Measurements from ENCODE around the gene PIK3C2A.
A peak's percentile ranks its signal among the peaks of the same experiment; 100 is the strongest.
"Not testable (repeated sequence)": the region's sequence is repeated elsewhere in the genome, so short reads cannot be mapped to it uniquely, and the experiment has no call there.

Gene PIK3C2A, protein sequence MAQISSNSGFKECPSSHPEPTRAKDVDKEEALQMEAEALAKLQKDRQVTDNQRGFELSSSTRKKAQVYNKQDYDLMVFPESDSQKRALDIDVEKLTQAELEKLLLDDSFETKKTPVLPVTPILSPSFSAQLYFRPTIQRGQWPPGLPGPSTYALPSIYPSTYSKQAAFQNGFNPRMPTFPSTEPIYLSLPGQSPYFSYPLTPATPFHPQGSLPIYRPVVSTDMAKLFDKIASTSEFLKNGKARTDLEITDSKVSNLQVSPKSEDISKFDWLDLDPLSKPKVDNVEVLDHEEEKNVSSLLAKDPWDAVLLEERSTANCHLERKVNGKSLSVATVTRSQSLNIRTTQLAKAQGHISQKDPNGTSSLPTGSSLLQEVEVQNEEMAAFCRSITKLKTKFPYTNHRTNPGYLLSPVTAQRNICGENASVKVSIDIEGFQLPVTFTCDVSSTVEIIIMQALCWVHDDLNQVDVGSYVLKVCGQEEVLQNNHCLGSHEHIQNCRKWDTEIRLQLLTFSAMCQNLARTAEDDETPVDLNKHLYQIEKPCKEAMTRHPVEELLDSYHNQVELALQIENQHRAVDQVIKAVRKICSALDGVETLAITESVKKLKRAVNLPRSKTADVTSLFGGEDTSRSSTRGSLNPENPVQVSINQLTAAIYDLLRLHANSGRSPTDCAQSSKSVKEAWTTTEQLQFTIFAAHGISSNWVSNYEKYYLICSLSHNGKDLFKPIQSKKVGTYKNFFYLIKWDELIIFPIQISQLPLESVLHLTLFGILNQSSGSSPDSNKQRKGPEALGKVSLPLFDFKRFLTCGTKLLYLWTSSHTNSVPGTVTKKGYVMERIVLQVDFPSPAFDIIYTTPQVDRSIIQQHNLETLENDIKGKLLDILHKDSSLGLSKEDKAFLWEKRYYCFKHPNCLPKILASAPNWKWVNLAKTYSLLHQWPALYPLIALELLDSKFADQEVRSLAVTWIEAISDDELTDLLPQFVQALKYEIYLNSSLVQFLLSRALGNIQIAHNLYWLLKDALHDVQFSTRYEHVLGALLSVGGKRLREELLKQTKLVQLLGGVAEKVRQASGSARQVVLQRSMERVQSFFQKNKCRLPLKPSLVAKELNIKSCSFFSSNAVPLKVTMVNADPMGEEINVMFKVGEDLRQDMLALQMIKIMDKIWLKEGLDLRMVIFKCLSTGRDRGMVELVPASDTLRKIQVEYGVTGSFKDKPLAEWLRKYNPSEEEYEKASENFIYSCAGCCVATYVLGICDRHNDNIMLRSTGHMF (N-terminal part only)

DNA sequence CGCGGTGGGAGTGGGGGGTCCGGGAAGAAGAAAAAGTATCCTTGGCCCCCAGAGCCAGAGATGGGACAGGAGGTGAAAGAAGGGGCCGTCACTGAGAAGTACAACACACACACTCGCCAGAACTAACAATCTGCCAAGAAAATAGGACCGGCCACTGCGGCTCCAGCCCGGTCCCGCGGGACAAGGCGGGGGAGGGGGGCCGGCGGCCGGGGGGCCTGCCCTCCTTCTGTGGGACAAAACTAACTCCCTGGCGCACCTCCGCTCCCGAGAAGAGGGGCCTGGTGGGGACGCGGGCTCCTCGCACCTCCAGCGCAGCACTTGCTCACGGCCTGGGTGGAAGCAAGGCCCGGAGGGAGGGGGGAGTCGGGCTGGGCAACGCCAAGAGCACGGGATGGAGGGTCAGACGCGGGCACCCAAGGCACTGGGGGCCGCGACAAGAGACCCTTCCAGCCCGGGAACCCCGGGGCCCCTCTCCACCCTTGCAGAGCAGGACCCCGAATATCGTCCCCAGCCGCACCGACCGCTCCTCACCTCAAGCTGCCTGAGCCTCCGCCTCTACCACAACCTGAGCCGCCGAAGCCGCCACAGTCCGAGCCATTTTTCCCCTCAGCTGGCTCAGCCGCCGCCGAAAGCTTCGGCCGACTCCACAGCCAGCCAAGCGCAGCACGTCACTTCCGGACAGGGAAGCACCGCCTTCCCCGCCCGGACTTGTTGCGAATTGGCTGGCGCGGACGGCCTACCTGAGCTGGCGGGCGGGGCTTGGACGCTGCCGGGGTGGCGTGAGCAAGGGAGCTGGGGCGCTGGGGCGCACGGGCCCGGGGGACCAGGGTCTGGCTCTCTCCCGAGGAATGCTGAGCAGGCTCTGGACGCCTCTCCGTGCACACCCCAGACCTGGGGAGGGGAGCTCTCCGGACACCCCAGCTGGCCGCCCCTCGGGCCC, at the start of gene PIK3C2A:
PIK3C2A (minus strand) TSS at position 670 of the 940 bp plus-strand sequence. CDS start 38,245 bp downstream, outside the sequence.
- FAIRE-seq (peak; percentile 98), DNase-seq (ENCODE audit: insufficient read length, low spot score) (peak; percentile 87)

DNA sequence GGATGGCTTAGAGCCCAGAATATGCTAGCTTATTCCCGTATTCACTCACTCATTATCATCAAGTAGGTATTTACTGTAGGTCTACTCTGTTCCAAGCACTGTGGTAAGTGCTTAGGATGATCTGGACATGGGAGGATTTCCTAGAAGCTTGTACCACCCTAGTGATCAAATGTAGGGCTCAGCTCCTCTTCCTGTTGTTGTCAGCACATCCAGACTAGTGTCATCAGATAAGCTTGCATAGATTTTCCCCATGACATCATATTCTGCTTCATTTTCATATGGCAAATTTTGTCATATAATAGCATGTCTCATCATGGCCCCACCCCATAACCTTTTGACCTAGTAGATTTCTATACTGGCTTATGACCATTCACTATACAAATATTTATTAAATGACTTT, 49.4 kb upstream of the PIK3C2A start:
- no peak for DNase-seq (ENCODE audit: insufficient read length, low spot score)
- FAIRE-seq: no peak

DNA sequence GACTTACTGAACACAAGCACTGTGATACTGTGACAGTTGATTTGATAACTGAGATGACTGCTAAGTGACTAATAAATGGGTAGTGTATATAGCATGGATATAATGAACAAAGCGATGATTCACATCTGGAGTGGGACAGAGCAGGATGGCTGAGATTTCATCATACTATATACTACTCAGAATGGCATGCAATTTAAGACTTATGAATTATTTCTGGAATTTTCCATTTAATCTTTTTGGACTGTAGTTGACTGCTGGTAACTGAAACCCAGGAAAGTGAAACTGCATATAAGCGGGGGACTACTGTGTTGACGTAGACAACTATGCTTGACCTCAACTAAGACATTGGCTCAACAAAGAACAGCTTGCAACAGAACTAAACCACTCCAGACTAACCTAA, 48.7 kb upstream of the PIK3C2A start:
- no peak for FAIRE-seq

DNA sequence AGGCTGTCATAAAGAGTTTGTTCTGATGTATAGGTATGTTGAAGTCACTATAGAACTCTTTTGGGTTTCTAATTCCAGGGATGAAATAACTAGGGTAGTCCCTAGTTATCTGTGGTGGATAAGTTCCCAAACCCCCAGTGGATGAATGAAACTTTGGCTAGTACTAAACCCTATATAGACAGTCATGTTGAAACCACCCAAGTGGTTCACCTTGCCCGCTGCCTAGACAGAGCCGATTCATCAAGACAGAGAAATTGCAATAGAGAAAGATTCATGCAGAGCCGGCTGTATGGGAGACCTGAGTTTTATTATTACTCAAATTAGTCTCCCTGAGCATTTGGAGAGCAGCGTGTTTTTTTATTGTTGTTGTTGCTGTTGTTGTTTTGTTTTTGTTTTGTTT, 44.9 kb upstream of the PIK3C2A start:
- no peak for FAIRE-seq

More for the DNA sequence above, 48.7 kb upstream of the PIK3C2A start:
- no peak for DNase-seq (ENCODE audit: insufficient read length, low spot score)

DNA sequence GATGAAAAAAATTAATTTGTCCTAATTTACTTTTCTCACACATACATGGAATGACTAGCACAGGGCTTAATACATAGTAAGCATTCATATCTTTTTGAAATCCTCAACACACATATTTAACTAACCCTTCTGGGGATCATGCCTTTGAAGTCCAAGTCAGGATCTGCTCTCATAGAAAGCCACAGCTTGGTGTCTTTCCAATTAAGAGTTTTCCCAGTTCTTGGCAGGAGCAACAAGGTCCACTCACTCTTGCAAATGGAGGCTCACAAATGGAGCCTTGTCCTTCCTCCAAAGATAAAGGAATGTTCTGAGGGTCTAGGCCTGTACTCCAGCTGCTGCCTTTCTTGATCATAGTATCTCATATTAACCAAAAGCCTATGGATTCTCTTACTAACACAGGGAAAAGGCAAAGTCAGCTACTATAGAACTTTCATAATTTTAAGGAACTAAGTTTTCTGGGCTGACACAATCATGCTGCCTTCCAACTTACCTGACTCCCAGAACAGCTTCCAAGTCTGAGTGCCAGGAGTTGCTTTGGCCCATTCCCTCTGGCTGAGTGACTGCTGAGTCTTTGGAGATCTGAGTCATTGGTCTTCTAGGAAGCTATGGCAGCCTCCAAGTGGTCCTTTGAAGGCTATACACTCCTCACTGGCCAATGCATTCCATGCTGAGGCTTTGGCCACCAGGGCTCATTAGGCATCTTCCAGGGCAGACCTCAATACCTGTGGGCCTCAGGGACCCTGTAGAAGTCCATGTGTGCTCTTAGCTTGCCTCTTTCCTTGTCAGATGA, 43.0 kb upstream of the PIK3C2A start:
- DNase-seq (ENCODE audit: insufficient read length, low spot score): no peak
- no peak for FAIRE-seq

More for the DNA sequence above, 44.9 kb upstream of the PIK3C2A start:
- no peak for DNase-seq (ENCODE audit: insufficient read length, low spot score)

DNA sequence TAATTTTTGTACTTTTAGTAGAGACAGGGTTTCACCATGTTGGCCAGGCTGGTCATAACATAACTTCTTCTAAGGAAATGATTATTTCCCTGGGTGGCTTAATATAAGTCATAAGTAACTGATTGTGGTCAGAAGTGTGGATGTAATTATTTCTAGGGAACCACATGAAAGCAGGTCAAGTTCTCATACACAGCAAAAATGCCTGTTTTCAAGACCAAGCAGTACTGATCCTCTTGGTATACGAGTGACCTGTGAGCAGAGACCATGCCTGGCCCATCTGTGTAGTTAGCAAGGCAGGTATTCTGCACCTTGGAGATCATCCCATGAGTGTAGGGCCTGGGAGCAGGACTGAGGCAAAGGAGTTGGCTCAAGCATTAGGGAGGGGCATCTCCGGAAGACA, 36.3 kb upstream of the PIK3C2A start:
- DNase-seq (ENCODE audit: insufficient read length, low spot score): no peak
- no peak for FAIRE-seq

DNA sequence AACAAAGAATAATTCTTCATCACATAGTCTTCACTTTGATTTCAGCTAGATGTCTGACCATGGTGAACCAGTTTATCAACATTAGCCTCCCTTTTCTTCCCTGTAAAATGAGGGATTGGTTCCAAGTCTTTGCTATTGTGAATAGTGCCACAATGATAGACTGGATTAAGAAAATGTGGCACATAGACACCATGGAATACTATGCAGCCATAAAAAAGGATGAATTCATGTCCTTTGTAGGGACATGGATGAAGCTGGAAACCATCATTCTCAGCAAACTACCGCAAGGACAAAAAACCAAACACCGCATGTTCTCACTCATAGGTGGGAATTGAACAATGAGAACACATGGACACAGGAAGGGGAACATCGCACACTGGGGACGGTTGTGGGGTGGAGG, 35.2 kb upstream of the PIK3C2A start:
- not testable (repeated sequence) for FAIRE-seq; DNase-seq (ENCODE audit: insufficient read length, low spot score)

DNA sequence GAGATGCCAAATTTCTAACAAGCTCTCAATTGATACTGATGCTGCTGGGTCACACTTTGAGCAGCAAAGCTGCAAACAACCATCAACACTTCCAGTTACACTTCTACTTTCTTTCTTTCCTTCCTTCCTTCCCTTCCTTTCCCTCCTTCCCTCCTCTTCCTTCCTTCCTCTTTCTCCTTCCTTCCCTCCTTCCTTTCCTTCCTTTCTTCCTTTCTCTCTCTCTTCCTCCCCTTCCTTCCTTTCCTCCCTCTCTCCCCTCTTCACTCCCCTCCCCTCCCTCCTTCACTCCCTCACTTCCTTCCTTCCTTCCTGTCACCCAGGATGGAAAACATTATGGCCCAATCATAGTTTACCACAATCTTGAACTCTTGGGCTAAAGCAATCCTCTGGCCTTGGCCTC, 33.0 kb upstream of the PIK3C2A start:
- DNase-seq (ENCODE audit: insufficient read length, low spot score) (no peak), FAIRE-seq (no peak)

DNA sequence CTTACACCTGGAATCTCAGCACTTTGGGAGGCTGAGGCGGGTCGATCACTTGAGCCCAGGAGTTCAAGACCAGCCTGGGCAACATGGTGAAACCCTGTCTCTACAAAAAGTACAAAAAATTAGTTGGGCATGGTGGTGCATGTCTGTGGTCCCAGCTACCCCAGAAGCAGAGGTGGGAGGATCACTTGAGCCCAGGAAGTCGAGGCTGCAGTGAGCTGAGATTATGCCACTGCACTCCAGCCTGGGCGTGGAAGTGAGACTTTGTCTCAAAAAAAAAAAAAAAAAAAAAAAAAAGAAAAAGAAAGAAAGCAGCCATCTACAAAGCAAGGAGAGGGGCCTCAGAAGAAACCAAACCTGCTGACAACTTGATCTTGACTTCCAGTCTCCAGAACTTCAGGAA, 32.1 kb upstream of the PIK3C2A start:
- FAIRE-seq; DNase-seq (ENCODE audit: insufficient read length, low spot score): not testable (repeated sequence)

DNA sequence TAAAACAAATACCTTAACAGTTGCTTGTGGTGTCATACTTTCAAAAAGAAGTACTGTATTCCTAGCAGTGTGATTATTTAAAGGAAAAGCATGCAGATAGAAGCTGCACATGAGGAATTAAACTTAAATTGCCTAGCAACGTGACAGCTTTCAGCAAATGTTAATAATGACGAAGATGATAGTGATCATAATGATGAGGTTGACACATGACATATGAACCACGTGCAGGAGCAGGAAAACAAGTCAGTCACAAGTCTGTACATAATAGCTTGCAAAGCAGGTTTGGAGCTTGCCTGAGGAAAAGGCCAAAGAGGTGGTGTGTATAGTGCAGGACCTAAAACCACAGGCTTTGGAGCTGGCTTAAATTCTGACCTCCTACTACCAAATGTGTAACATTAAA, 30.6 kb upstream of the PIK3C2A start:
- DNase-seq (ENCODE audit: insufficient read length, low spot score) (no peak), FAIRE-seq (no peak)

DNA sequence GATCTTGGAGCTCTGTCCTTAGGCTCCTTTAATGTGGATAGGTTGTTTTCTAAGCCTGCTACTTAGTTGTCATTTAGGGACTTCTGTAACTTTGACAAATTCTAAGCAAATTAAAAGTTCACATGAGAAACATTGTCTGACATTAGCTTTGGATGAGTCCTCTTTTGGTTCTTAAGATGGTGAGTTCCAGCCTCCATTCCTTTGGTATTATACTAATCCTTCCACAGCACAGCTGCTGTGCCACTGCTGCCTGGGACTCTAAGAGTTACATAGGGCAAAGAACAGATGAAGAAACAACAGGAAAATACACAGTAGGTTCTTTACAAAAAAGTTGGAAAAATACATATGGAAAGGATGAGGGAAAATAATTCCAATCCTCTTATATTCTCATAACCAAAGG, 25.3 kb upstream of the PIK3C2A start:
- FAIRE-seq (no peak), DNase-seq (ENCODE audit: insufficient read length, low spot score) (no peak)

DNA sequence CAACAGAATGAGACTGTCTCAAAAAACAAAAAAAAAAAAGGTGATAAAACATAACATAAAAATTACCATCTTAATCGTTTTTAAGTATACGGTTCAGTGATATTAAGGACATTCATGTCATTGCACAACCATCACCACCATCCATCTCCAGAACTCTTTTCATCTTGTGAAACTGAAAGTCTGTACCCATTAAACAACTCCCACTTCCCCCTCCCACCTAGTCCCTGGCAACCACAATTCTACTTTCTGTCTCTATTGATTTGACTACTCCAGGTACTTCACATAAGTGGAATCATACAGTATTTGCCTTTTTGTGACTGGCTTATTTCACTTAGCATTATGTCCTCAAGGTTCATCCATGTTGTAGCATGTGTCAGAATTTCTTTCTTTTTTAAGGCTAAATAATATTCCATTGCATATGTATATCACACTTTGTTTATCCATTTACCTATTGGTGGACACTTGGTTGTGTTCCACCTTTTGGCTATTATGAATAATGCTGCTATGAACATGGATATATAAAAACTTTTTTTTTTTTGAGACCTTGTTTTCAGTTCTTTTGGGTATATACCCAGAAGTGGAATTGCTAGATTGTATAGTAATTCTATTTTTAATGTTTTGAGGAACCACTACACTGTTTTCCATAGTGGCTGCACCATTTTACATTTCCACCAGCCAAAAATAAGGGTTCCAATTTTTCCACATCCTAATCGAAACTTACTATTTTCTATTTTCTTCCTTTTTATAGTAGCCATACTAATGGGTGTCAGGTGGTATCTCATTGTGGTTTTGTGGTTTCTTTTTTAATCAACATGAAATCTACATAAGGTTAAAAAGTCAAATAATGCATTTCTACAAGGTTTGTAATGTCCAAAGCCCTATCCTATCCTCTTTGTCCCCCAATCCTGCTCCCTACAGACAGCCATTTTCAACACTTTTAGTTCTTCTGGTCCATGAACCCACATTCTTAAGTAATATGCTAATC, 23.4 kb upstream of the PIK3C2A start:
- FAIRE-seq (peak; percentile 92), DNase-seq (ENCODE audit: insufficient read length, low spot score) (no peak)

DNA sequence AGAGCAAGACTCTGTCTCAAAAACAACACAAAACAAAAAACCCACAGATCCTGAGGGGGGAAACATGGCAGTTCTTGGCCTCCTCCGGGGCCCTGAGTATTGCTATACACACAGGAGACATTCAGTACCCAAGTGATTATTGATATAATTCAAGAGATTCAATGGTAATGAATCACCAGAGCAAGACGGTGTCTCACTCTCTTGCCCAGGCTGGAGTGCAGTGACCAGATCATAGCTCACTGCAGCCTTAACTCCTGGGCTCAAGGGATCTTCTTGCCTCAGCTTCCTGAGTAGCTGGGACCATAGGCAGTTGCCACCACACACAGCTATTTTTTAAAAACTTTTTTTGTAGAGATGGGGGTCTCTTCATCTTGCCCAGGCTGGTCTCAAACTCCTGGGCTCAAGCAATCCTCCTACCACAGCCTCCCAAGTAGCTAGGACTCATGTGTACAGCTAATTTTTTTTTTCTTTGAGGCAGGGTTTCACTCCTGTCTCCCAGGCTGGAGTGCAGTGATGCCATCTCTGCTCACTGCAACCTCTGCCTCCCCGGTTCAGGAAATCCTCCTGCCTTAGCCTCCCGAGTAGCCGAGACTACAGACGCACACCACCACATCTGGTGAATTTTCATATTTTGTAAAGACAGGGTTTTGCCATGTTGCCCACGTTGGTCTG, 21.8 kb upstream of the PIK3C2A start:
- no peak for DNase-seq (ENCODE audit: insufficient read length, low spot score)
- no peak for FAIRE-seq

DNA sequence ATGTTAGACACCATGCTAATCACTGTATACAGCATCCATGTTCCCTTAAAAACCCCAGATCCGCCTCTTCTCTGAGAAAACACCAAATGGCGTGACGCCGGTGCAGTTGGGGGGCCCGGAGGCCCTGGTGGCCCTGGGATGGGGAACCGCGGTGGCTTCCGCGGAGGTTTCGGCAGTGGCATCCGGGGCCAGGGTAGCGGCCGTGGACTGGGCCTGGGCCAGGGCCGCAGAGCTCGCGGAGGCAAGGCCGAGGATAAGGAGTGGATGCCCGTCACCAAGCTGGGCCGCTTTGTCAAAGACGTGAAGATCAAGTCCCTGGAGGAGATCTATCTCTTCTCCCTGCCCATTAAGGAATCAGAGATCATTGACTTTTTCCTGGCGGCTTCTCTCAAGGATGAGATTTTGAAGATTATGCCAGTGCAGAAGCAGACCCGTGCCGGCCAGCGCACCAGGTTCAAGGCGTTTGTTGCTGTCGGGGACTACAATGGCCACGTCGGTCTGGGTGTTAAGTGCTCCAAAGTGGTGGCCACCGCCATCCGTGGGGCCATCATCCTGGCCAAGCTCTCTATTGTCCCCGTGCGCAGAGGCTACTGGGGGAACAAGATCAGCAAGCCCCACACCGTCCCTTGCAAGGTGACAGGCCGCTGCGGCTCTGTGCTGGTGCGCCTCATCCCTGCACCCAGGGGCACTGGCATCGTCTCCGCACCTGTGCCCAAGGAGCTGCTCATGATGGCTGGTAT, 20.6 kb upstream of the PIK3C2A start:
- not testable (repeated sequence) for DNase-seq (ENCODE audit: insufficient read length, low spot score); FAIRE-seq

DNA sequence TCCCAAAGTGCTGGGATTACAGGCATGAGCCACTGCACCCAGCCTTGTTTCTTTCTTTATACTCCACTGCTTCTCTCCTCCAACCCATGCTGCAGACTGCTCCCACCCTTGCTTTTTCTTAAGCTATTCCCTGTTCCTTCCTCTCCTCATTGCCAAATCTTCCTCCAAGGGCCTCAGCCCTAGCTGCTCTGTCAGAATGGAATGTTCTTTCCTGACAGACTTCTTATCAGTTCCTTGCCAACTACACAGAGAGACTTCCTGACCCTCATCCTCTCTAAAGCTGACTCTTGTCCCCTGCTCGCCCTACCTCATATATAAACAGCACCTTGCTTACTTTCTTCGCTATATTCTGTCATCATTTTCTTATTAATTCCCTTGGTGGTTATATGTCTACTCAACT, 16.9 kb upstream of the PIK3C2A start:
- no peak for FAIRE-seq
- DNase-seq (ENCODE audit: insufficient read length, low spot score): no peak

DNA sequence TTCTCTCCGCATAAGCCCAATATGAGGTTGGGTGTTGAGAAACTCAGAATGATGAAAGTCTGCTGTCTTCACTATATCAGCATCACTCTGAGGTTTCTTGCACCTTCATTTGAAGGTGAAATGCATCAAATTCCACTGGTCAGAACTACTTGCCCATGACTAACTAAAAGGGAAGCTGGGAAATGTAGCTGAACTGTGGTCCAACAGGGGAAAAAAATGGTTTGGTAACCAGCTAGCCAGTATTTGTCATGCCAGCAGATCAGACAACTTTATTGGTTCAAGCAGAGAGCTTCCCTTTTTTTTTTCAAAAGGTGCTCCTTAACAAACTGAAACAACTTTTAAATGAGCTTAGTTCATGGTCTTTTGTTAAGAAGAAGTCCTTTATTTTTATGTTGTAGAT, 14.2 kb upstream of the PIK3C2A start:
- no peak for DNase-seq (ENCODE audit: insufficient read length, low spot score)

DNA sequence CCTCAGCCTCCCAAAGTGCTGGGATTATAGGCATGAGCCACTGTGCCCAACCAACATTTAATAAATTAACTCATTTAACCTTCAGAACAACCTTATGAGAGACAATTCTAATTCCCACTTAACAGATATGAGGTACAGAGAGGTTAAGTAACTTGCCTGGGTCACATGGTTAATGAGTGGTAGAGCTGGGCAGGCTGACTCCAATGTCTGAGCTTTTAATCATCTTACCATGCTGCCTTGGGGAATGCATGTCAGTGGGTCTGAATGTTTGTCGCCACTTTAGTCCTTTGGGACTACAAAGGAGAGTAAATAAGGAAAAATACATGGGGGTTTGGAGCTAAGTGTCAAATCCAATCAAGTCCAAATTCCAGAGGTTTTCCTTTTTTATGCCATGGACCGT, 11.2 kb upstream of the PIK3C2A start:
- DNase-seq (ENCODE audit: insufficient read length, low spot score) (no peak), FAIRE-seq (no peak)

More for the DNA sequence above, 14.2 kb upstream of the PIK3C2A start:
- FAIRE-seq: no peak
